ENCODE data around the gene SPAG9.

DNA sequence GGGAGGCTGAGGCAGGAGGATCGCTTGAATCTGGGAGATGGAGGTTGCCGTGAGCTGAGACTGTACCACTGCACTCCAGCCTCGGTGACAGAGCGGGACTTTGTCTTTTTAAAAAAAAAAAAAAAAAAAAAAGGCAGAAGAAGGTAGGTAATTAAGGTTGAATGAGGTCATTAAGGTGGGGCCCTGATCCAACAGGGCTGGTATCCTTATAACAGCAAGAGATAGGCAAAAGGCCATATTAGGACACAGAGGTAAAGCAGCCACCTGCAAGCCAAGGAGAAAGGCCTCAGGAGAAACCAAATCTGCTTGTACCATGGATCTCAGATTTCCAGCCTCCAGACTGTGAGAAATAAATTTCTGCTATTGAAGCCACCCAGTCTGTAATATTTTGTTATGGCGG, 60.3 kb downstream of the SPAG9 start:
- TF ChIP-seq RAD21 (IDR thresholded peaks at IDR 0.05 in 1 of 2, conservative IDR thresholded peaks at IDR 0.05 in 1 of 2; ENCODE audit: low read depth in 2 of 2, low read length in 2 of 2) (no peak), MAFK (IDR thresholded peaks at IDR 0.05; ENCODE audit: low read depth, low read length) (no peak), EP300 (IDR thresholded peaks at IDR 0.05; ENCODE audit: borderline replicate concordance in 1 of 2, low read depth in 2 of 2, low read length in 2 of 2) (no peak), POLR2AphosphoS5 (IDR thresholded peaks at IDR 0.05; ENCODE audit: low read depth, low read length) (no peak), TAF1 (IDR thresholded peaks at IDR 0.05; ENCODE audit: low read depth, low read length) (no peak), HDAC2 (IDR thresholded peaks at IDR 0.05; ENCODE audit: borderline replicate concordance in 1 of 2, low read depth in 2 of 2, low read length in 2 of 2) (no peak), SP4 (IDR thresholded peaks at IDR 0.05; ENCODE audit: low read length) (no peak), CREB1 (IDR thresholded peaks at IDR 0.05) (no peak), BACH1 (IDR thresholded peaks at IDR 0.05; ENCODE audit: low read length) (no peak), NRF1 (IDR thresholded peaks at IDR 0.05; ENCODE audit: low read depth, low read length) (no peak), SRF (IDR thresholded peaks at IDR 0.05; ENCODE audit: low read depth, low read length) (no peak)
- TF ChIP-seq, protein P1, sequence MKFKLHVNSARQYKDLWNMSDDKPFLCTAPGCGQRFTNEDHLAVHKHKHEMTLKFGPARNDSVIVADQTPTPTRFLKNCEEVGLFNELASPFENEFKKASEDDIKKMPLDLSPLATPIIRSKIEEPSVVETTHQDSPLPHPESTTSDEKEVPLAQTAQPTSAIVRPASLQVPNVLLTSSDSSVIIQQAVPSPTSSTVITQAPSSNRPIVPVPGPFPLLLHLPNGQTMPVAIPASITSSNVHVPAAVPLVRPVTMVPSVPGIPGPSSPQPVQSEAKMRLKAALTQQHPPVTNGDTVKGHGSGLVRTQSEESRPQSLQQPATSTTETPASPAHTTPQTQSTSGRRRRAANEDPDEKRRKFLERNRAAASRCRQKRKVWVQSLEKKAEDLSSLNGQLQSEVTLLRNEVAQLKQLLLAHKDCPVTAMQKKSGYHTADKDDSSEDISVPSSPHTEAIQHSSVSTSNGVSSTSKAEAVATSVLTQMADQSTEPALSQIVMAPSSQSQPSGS (IDR thresholded peaks at IDR 0.05; ENCODE audit: low read length) = no peak
- TF ChIP-seq, protein P2, sequence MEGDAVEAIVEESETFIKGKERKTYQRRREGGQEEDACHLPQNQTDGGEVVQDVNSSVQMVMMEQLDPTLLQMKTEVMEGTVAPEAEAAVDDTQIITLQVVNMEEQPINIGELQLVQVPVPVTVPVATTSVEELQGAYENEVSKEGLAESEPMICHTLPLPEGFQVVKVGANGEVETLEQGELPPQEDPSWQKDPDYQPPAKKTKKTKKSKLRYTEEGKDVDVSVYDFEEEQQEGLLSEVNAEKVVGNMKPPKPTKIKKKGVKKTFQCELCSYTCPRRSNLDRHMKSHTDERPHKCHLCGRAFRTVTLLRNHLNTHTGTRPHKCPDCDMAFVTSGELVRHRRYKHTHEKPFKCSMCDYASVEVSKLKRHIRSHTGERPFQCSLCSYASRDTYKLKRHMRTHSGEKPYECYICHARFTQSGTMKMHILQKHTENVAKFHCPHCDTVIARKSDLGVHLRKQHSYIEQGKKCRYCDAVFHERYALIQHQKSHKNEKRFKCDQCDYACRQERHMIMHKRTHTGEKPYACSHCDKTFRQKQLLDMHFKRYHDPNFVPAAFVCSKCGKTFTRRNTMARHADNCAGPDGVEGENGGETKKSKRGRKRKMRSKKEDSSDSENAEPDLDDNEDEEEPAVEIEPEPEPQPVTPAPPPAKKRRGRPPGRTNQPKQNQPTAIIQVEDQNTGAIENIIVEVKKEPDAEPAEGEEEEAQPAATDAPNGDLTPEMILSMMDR (IDR thresholded peaks at IDR 0.05; ENCODE audit: control extremely low read depth in 1 of 3, insufficient read depth in 1 of 3, low read depth in 1 of 3, low read length in 3 of 3) = no peak
- TF ChIP-seq, protein P3, sequence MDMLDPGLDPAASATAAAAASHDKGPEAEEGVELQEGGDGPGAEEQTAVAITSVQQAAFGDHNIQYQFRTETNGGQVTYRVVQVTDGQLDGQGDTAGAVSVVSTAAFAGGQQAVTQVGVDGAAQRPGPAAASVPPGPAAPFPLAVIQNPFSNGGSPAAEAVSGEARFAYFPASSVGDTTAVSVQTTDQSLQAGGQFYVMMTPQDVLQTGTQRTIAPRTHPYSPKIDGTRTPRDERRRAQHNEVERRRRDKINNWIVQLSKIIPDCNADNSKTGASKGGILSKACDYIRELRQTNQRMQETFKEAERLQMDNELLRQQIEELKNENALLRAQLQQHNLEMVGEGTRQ (IDR thresholded peaks at IDR 0.05; ENCODE audit: low read length) = no peak

Measured in H1 (cell line).